RWPE2 (cell line): ENCODE results near the gene ZNF384.
A peak's percentile ranks its signal among the peaks of the same experiment; 100 is the strongest.

Experiments used
- ATAC-seq: fragments of 200-7000 bp; cut with Tn5 transposase; 3 replicates; pipeline ENCODE4 v1.9.1; 2021; ENCODE audit warnings: low read depth
- DNase-seq: peaks from one replicate; pipeline ENCODE4 v3.0.0-alpha.2; 2020; ENCODE audit warnings: low spot score
- H3K27ac ChIP-seq: fragments of 450-650 bp; 2 replicates; pipeline ENCODE4 v1.5.1; 2017; ENCODE audit warnings: mild to moderate bottlenecking; ENCODE audit not compliant: poor library complexity, severe bottlenecking
- H3K27me3 ChIP-seq: fragments of 250-450 bp; sonication (Bioruptor Pico); 2 replicates; pipeline ENCODE4 v1.5.1; 2021; ENCODE audit warnings: mild to moderate bottlenecking, moderate library complexity; ENCODE audit not compliant: insufficient read depth, poor library complexity, severe bottlenecking
- H3K36me3 ChIP-seq: fragments of 250-450 bp; sonication (Bioruptor Pico); 2 replicates; pipeline ENCODE4 v1.5.1; 2020; ENCODE audit warnings: low read depth, mild to moderate bottlenecking, moderate library complexity
- H3K4me1 ChIP-seq: fragments of 250-450 bp; sonication (Bioruptor Pico); 2 replicates; pipeline ENCODE4 v1.5.1; 2021; ENCODE audit warnings: mild to moderate bottlenecking, moderate library complexity; ENCODE audit not compliant: insufficient read depth, poor library complexity, severe bottlenecking
- H3K4me3 ChIP-seq: fragments of 250-450 bp; sonication (Bioruptor Pico); 2 replicates; pipeline ENCODE4 v1.5.1; 2021; ENCODE audit warnings: mild to moderate bottlenecking, moderate library complexity; ENCODE audit not compliant: severe bottlenecking
- H3K9me3 ChIP-seq: fragments of 250-450 bp; sonication (Bioruptor Pico); 2 replicates; pipeline ENCODE4 v1.5.1; 2021; ENCODE audit warnings: mild to moderate bottlenecking, moderate library complexity; ENCODE audit not compliant: severe bottlenecking
- CTCF ChIP-seq: fragments of 450-650 bp; IDR thresholded peaks from one replicate; pipeline ENCODE4 v1.5.1; 2017; ENCODE audit warnings: mild to moderate bottlenecking, moderate library complexity; ENCODE audit not compliant: poor library complexity, severe bottlenecking

Gene ZNF384

GRCh38 chr12:6647083-6647604 lies 42.0 kb downstream of the ZNF384 start, which contains the start of gene ACRBP:
TSS of gene ACRBP (minus strand) at chr12:6647432. CDS start at chr12:6647366, 66 bp downstream.
- no peak for DNase-seq
- Histone ChIP-seq H3K9me3 (no peaks in the 10 kb centered on the region), H3K36me3 (peaks cover 3% of the 10 kb centered on the region; the same call in 1 of the 2 replicates)

GRCh38 chr12:6646276-6647082 lies 42.7 kb downstream of the ZNF384 start:
- H3K9me3 ChIP-seq = no peaks in the 10 kb centered on the region
- no peak overlapping the region for H3K27ac ChIP-seq
- no peaks in the 10 kb centered on the region for H3K27me3 ChIP-seq
- DNase-seq (no peak), ATAC-seq (no peak)
- no peak overlapping the region for H3K4me3 ChIP-seq
- TF ChIP-seq CTCF = no peak
- H3K4me1 ChIP-seq = no peaks in the 10 kb centered on the region
- H3K36me3 ChIP-seq = peaks cover 3% of the 10 kb centered on the region; the same call in 1 of the 2 replicates

More at GRCh38 chr12:6647083-6647604, 42.0 kb downstream of the ZNF384 start, which contains the start of gene ACRBP:
- Histone ChIP-seq H3K4me3 (peak within 1 kb of the TSS; percentile 18), H3K4me1 (no peaks in the 10 kb centered on the region), H3K27me3 (no peaks in the 10 kb centered on the region), H3K27ac (no peak within 1 kb of the TSS)
- TF ChIP-seq CTCF = no peak
- ATAC-seq = peak; percentile 81

- DNase-seq (no peak), ATAC-seq (no peak)
- no peak overlapping the region for H3K27ac ChIP-seq
- H3K36me3 ChIP-seq = no peaks in the 10 kb centered on the region
- peak; percentile 28 for TF ChIP-seq CTCF
- no peaks in the 10 kb centered on the region for H3K27me3 ChIP-seq
- H3K9me3 ChIP-seq = no peaks in the 10 kb centered on the region
- H3K4me3 ChIP-seq = no peak overlapping the region
- no peaks in the 10 kb centered on the region for H3K4me1 ChIP-seq
Observed at GRCh38 chr12:6644903-6645302, 44.3 kb downstream of the ZNF384 start.

- Histone ChIP-seq H3K4me3 (no peak overlapping the region), H3K36me3 (no peaks in the 10 kb centered on the region), H3K9me3 (no peaks in the 10 kb centered on the region), H3K27me3 (no peaks in the 10 kb centered on the region), H3K27ac (no peak overlapping the region), H3K4me1 (no peaks in the 10 kb centered on the region)
- ATAC-seq (no peak), DNase-seq (no peak)
- TF ChIP-seq CTCF = no peak
Observed at GRCh38 chr12:6644257-6644596, 44.9 kb downstream of the ZNF384 start.
